GM23248 (cell line): ENCODE results near the gene ELOVL6. TPM values are rescaled to one million over a fixed set of nuclear protein-coding genes. Genes with fewer than 3 reads are reported as not detected.
"Not testable (repeated sequence)": the region's sequence is repeated elsewhere in the genome, so short reads cannot be mapped to it uniquely, and the experiment has no call there.

Source experiments
- DNase-seq: peaks from one replicate; pipeline ENCODE4 v3.0.0-alpha.2; 2015
- H2AFZ ChIP-seq: fragments of 200-600 bp; sonication (generic); 2 replicates; pipeline ENCODE4 v1.6.1; 2016; ENCODE audit warnings: antibody characterized with exemption
- H3F3A ChIP-seq: fragments of 200-600 bp; sonication (generic); 2 replicates; pipeline ENCODE4 v1.6.1; 2016; ENCODE audit warnings: mild to moderate bottlenecking, antibody characterized with exemption, mixed run types; ENCODE audit not compliant: insufficient read depth
- H3K27ac ChIP-seq: fragments of 200-600 bp; sonication (generic); 2 replicates; pipeline ENCODE4 v1.5.1; 2016; ENCODE audit warnings: mild to moderate bottlenecking
- H3K27me3 ChIP-seq: fragments of 200-600 bp; sonication (generic); replicated peaks from 2 replicates; pipeline ENCODE4 v1.6.1; 2016; ENCODE audit warnings: mild to moderate bottlenecking; ENCODE audit not compliant: insufficient read depth
- H3K36me3 ChIP-seq: fragments of 200-600 bp; sonication (generic); 2 replicates; pipeline ENCODE4 v1.6.1; 2016; ENCODE audit warnings: low read depth, mild to moderate bottlenecking
- H3K4me1 ChIP-seq: fragments of 200-600 bp; sonication (generic); 2 replicates; pipeline ENCODE4 v1.6.1; 2016; ENCODE audit warnings: mild to moderate bottlenecking; ENCODE audit not compliant: insufficient read depth
- H3K4me2 ChIP-seq: fragments of 200-600 bp; sonication (generic); one replicate; pipeline ENCODE4 v1.6.1; 2016; ENCODE audit warnings: mild to moderate bottlenecking; ENCODE audit not compliant: unreplicated experiment
- H3K4me3 ChIP-seq: fragments of 200-600 bp; sonication (generic); 2 replicates; pipeline ENCODE4 v1.5.1; 2016; ENCODE audit warnings: mild to moderate bottlenecking
- H3K79me2 ChIP-seq: fragments of 200-600 bp; sonication (generic); 2 replicates; pipeline ENCODE4 v1.6.1; 2016; ENCODE audit warnings: mild to moderate bottlenecking; ENCODE audit not compliant: insufficient read depth
- H3K9ac ChIP-seq: fragments of 200-600 bp; sonication (generic); 2 replicates; pipeline ENCODE4 v1.6.1; 2016; ENCODE audit warnings: mild to moderate bottlenecking
- H3K9me2 ChIP-seq: fragments of 200-600 bp; sonication (generic); 2 replicates; pipeline ENCODE4 v1.6.1; 2016; ENCODE audit warnings: mixed run types, mild to moderate bottlenecking, moderate library complexity; ENCODE audit not compliant: insufficient read depth
- H3K9me3 ChIP-seq: fragments of 200-600 bp; sonication (generic); one replicate; pipeline ENCODE4 v1.6.1; 2017; ENCODE audit warnings: low read depth
- H4K20me1 ChIP-seq: fragments of 200-600 bp; sonication (generic); 2 replicates; pipeline ENCODE4 v1.6.0; 2016; ENCODE audit not compliant: insufficient read depth
- EZH2 ChIP-seq: fragments of 200-600 bp; sonication (generic); IDR thresholded peaks from 2 replicates; pipeline ENCODE4 v1.6.1; 2018; ENCODE audit warnings: antibody characterized with exemption, mild to moderate bottlenecking; ENCODE audit not compliant: insufficient read depth, poor library complexity, severe bottlenecking
- EZH2phosphoT487 ChIP-seq: fragments of 200-600 bp; sonication (generic); IDR thresholded peaks from 2 replicates; pipeline ENCODE4 v1.6.1; 2018; ENCODE audit warnings: antibody characterized with exemption, moderate library complexity, mild to moderate bottlenecking, low read depth; ENCODE audit not compliant: insufficient read depth
- WGBS, 2 experiments: methylation state at CpG; one replicate each; pipeline ENCODE4 v1.1.6; 2015 to 2017; ENCODE audit warnings: low lambda C conversion rate in 2 of 2, low coverage in 1 of 2; ENCODE audit errors: missing lambda C conversion rate in 2 of 2; 5-methylcytosine and 5-hydroxymethylcytosine counted together
- in situ Hi-C: fragments of 300-500 bp; cut with MboI; formaldehyde crosslinking; loops from 2 replicates; pipeline ENCODE4 v1.15.0; 2020
- polyA plus RNA-seq: library from polyadenylated mRNA; unstranded; fragments of >200 nt; fragmentation: Nextera tagmentation; extraction: Ambion mirVana; gene quantifications from 2 replicates; pipeline ENCODE4 v1.2.1, GENCODE V29; 2016
- total RNA-seq: library from RNA; depleted of rRNA; stranded (reverse); fragments of >200 nt; shearing (Covaris generic); gene quantifications from 2 replicates; pipeline ENCODE4 v1.2.3, GENCODE V29; 2014

The ELOVL6 gene
- total and polyA plus RNA-seq, 2 experiments from 2014 or later, result 8.0 to 13.2 TPM

- Histone ChIP-seq H3K4me3 (peak overlapping the region; percentile 93), H3K79me2 (no peaks in the 10 kb centered on the region; the same call in 1 of the 2 replicates), H3K4me1 (no peaks in the 10 kb centered on the region), H3K9ac (peak overlapping the region; percentile 73), H3K36me3 (no peaks in the 10 kb centered on the region), H3K27ac (no peak overlapping the region), H3K4me2 (peak overlapping the region; percentile 95), H3K27me3 (no peaks in the 10 kb centered on the region), H3F3A (peaks cover 8% of the 10 kb centered on the region; the same call in 1 of the 2 replicates), H3K9me3 (no peaks in the 10 kb centered on the region), H2AFZ (peak overlapping the region; percentile 97), H3K9me2 (no peaks in the 10 kb centered on the region), H4K20me1 (no peaks in the 10 kb centered on the region)
- in situ Hi-C loops, result no loop called here
- DNase-seq, result peak; percentile 70
- TF ChIP-seq EZH2 (no peak), EZH2phosphoT487 (no peak)
- 0 to 1% methylated on average over 31 to 36 of the region's 47 CpGs for WGBS, 2 experiments
These were observed 1.4 kb downstream of the ELOVL6 start for GRCh38 chr4:110196871-110197528.

- TF ChIP-seq EZH2, result no peak
- Histone ChIP-seq H3K27me3 (no peaks in the 10 kb centered on the region), H3K9ac (peak overlapping the region; percentile 73), H3K79me2 (no peaks in the 10 kb centered on the region; the same call in 1 of the 2 replicates), H3K4me2 (peak overlapping the region; percentile 95), H3K4me1 (no peaks in the 10 kb centered on the region), H3K4me3 (peak overlapping the region; percentile 93), H2AFZ (peak overlapping the region; percentile 97), H3F3A (peaks cover 8% of the 10 kb centered on the region; the same call in 1 of the 2 replicates), H3K27ac (no peak overlapping the region), H4K20me1 (no peaks in the 10 kb centered on the region), H3K9me2 (no peaks in the 10 kb centered on the region), H3K36me3 (no peaks in the 10 kb centered on the region), H3K9me3 (no peaks in the 10 kb centered on the region)
- in situ Hi-C loops, result no loop called here
- peak; percentile 65 for DNase-seq
- 0 to 1% methylated on average over 29 to 44 of the region's 58 CpGs for WGBS, 2 experiments
These were observed 2.1 kb downstream of the ELOVL6 start for GRCh38 chr4:110196206-110196870.

- Histone ChIP-seq H2AFZ (peak overlapping the region; percentile 97), H3K9me3 (no peaks in the 10 kb centered on the region), H3K36me3 (no peaks in the 10 kb centered on the region), H3K4me1 (no peaks in the 10 kb centered on the region), H3K4me3 (peak overlapping the region; percentile 93), H3K4me2 (peak overlapping the region; percentile 95), H3K9ac (peak overlapping the region; percentile 73), H3K27me3 (no peaks in the 10 kb centered on the region), H3K79me2 (no peaks in the 10 kb centered on the region; the same call in 1 of the 2 replicates), H3K27ac (no peak overlapping the region), H4K20me1 (no peaks in the 10 kb centered on the region), H3K9me2 (no peaks in the 10 kb centered on the region), H3F3A (peaks cover 8% of the 10 kb centered on the region; the same call in 1 of the 2 replicates)
- no peak for TF ChIP-seq EZH2phosphoT487
- in situ Hi-C loops, result no loop called here
- peak; percentile 8 for DNase-seq
- WGBS, 2 experiments, result 26 to 32% methylated on average over 10 to 11 of the region's 11 CpGs
These were observed 2.7 kb downstream of the ELOVL6 start for GRCh38 chr4:110195561-110196205.

GRCh38 chr4:110193822-110194761 is 4.3 kb downstream of the ELOVL6 start:
- no peak overlapping the region for H2AFZ ChIP-seq
- H3K9ac ChIP-seq, result no peak overlapping the region
- no peaks in the 10 kb centered on the region; the same call in 1 of the 2 replicates for H3K79me2 ChIP-seq
- H4K20me1 ChIP-seq, result no peaks in the 10 kb centered on the region
- H3K27me3 ChIP-seq, result no peaks in the 10 kb centered on the region
- DNase-seq, result peak; percentile 54
- TF ChIP-seq EZH2 (no peak), EZH2phosphoT487 (no peak)
- no peak overlapping the region for H3K4me2 ChIP-seq
- H3K36me3 ChIP-seq, result no peaks in the 10 kb centered on the region
- no peaks in the 10 kb centered on the region for H3K9me2 ChIP-seq
- in situ Hi-C loops, result no loop called here
- H3K9me3 ChIP-seq, result no peaks in the 10 kb centered on the region
- no peaks in the 10 kb centered on the region for H3K4me1 ChIP-seq
- 76% methylated on average over 8 of the region's 8 CpGs for WGBS, 2 experiments
- no peak overlapping the region for H3K27ac ChIP-seq
- no peak overlapping the region for H3K4me3 ChIP-seq
- H3F3A ChIP-seq, result peaks cover 1% of the 10 kb centered on the region; the same call in 1 of the 2 replicates

GRCh38 chr4:110193287-110193686 is 5.1 kb downstream of the ELOVL6 start:
- H3K79me2 ChIP-seq, H3F3A ChIP-seq, DNase-seq, H3K27me3 ChIP-seq, H3K4me3 ChIP-seq, H3K4me1 ChIP-seq, H4K20me1 ChIP-seq, H3K9me3 ChIP-seq, H3K27ac ChIP-seq, in situ Hi-C loops, H2AFZ ChIP-seq, H3K4me2 ChIP-seq, H3K36me3 ChIP-seq, H3K9me2 ChIP-seq, H3K9ac ChIP-seq: not testable (repeated sequence)
- 91 to 93% methylated on average over 7 of the region's 7 CpGs for WGBS, 2 experiments
